HCEC 1CT (cell line): ENCODE data around the gene RNF2.
"Not testable (repeated sequence)": the region's sequence is repeated elsewhere in the genome, so short reads cannot be mapped to it uniquely, and the experiment has no call there.

Experiments used
- DNase-seq: peaks from one replicate; pipeline ENCODE4 v3.0.0-alpha.2; 2017

Gene RNF2

GRCh38 chr1:185050823-185051451, 5.6 kb downstream of the RNF2 start:
- no peak for DNase-seq

GRCh38 chr1:185053204-185053603, 7.8 kb downstream of the RNF2 start:
- no peak for DNase-seq

- DNase-seq = no peak
Measured at GRCh38 chr1:185054365-185055060, 9.2 kb downstream of the RNF2 start.

GRCh38 chr1:185058110-185058509, 12.8 kb downstream of the RNF2 start:
- DNase-seq = no peak

- DNase-seq = no peak
Measured at GRCh38 chr1:185058876-185059275, 13.5 kb downstream of the RNF2 start.

- no peak for DNase-seq
Measured at GRCh38 chr1:185059950-185060571, 14.7 kb downstream of the RNF2 start.

GRCh38 chr1:185062710-185063370, 17.5 kb downstream of the RNF2 start:
- peak; percentile 59 for DNase-seq

- no peak for DNase-seq
Measured at GRCh38 chr1:185063719-185064118, 18.4 kb downstream of the RNF2 start.

GRCh38 chr1:185065006-185065405, 19.6 kb downstream of the RNF2 start:
- DNase-seq = not testable (repeated sequence)

- no peak for DNase-seq
Measured at GRCh38 chr1:185066181-185066580, 20.8 kb downstream of the RNF2 start.

GRCh38 chr1:185068341-185068740, 23.0 kb downstream of the RNF2 start:
- DNase-seq = no peak

GRCh38 chr1:185069202-185069772, 23.9 kb downstream of the RNF2 start:
- DNase-seq = no peak

GRCh38 chr1:185070051-185070450, 24.7 kb downstream of the RNF2 start:
- no peak for DNase-seq

GRCh38 chr1:185073725-185074124, 28.4 kb downstream of the RNF2 start:
- no peak for DNase-seq

GRCh38 chr1:185074307-185074706, 28.9 kb downstream of the RNF2 start:
- peak; percentile 40 for DNase-seq

GRCh38 chr1:185075476-185075875, 30.1 kb downstream of the RNF2 start:
- DNase-seq = no peak

GRCh38 chr1:185077374-185077773, 32.0 kb downstream of the RNF2 start:
- no peak for DNase-seq

- DNase-seq = no peak
Measured at GRCh38 chr1:185080422-185080821, 35.1 kb downstream of the RNF2 start.

- no peak for DNase-seq
Measured at GRCh38 chr1:185083818-185084217, 38.5 kb downstream of the RNF2 start.

- DNase-seq = no peak
Measured at GRCh38 chr1:185087101-185087500, 41.7 kb downstream of the RNF2 start.

- DNase-seq = no peak
Measured at GRCh38 chr1:185087746-185088145, 42.4 kb downstream of the RNF2 start.

- DNase-seq = no peak
Measured at GRCh38 chr1:185091480-185091879, 46.1 kb downstream of the RNF2 start.

- no peak for DNase-seq
Measured at GRCh38 chr1:185094761-185095160, 49.4 kb downstream of the RNF2 start.
